ENCODE results near the gene CXCL6.

DNA sequence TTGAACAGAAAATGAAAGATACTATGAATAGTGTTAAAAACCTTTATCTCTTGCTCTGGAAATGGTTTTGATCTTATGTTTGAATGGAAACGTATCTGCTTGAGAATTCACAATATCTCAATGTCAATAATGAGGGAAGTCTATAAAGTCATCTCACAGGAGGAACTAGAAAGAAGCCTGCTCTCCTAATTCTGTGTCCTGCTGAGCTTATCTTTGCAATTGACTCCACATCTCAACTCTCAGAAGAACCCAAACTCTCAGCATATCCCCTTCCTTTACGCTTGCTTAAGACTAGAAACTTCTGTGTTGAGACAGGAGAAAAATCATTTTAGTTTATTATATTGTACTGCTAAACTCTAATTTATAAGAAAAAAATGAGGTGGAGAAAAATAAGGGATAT lies 8.3 kb downstream of the CXCL6 start:
- TF ChIP-seq EZH2 (IDR thresholded peaks at IDR 0.05; ENCODE audit: borderline replicate concordance) (no peak), EZH2phosphoT487 (IDR thresholded peaks at IDR 0.05; ENCODE audit: low read depth, severe bottlenecking, unreplicated experiment) (no peak)

All from hepatocyte (in vitro differentiated cells).